ENCODE measurements around the gene MED15. TPM values are rescaled to one million over a fixed set of nuclear protein-coding genes. Genes with fewer than 3 reads are reported as not detected.

Gene MED15
- total RNA-seq, 1 donor from 2014 or later: 74.3 TPM

DNA sequence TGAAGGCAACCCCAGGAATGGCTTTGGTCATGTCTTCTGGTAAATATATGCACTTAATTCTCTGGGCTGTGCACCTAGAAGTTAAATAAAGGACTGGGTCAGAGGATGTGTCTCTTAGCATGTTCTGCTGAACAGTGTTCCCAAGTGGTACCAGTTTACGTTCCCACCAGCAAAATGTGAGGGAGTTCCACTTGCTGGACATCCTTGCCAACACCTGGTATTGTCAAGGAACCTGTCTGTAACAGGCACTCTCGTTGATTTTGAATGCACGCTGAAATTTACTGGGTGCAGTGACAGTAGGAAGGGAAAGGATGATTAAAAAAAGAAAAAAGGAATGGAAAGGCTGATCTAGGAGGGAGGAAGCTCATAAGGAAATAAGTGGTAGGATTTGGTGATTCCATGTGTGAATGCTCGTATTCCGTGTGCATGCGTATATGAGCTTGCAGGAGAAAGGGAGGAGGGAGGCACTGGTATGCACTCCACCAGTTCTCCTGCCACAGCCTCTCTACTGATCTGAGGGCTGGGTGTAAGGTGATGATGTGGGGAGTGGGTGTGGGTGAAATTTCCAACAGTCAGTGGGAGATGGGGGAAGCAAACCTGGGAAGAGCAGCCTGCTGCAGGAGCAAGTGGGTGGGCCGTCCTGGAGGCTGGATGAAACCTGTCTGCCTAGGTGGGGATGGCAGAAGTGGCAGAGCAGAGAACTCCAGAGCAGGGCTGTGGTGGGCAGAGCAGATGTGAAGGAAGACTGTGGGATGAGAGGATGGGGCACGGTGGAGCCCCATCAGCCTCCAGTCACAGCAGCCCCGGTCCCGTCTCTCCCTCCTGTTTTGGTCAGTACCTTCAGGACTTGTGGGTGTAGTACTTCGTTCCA, 15.0 kb downstream of the MED15 start:
- no peaks in the 10 kb centered on the region for H3K27me3 ChIP-seq (ENCODE audit: control insufficient read depth, insufficient read depth, low read length)
- H3K36me3 ChIP-seq (ENCODE audit: control insufficient read depth, insufficient read depth, low read length): peaks cover 1% of the 10 kb centered on the region
- no peak for DNase-seq (ENCODE audit: low read depth)
- H3K4me3 ChIP-seq (ENCODE audit: low read depth, low read length): no peak overlapping the region
- TF ChIP-seq CTCF (IDR thresholded peaks at IDR 0.05; ENCODE audit: insufficient read depth, low read length, poor library complexity, severe bottlenecking): no peak

- DNase-seq (ENCODE audit: low read depth): no peak
- H3K36me3 ChIP-seq (ENCODE audit: control insufficient read depth, insufficient read depth, low read length): peaks cover 3% of the 10 kb centered on the region
- no peaks in the 10 kb centered on the region for H3K27me3 ChIP-seq (ENCODE audit: control insufficient read depth, insufficient read depth, low read length)
- no peak for TF ChIP-seq CTCF (IDR thresholded peaks at IDR 0.05; ENCODE audit: insufficient read depth, low read length, poor library complexity, severe bottlenecking)
- no peak overlapping the region for H3K4me3 ChIP-seq (ENCODE audit: low read depth, low read length)
Observed at GRCh38 chr22:20523086-20523983, 15.9 kb downstream of the MED15 start.

GRCh38 chr22:20524004-20524481, 16.6 kb downstream of the MED15 start:
- peak; percentile 83 for DNase-seq (ENCODE audit: low read depth)
- TF ChIP-seq CTCF (IDR thresholded peaks at IDR 0.05; ENCODE audit: insufficient read depth, low read length, poor library complexity, severe bottlenecking): no peak
- Histone ChIP-seq H3K4me3 (ENCODE audit: low read depth, low read length) (no peak overlapping the region), H3K27me3 (ENCODE audit: control insufficient read depth, insufficient read depth, low read length) (no peaks in the 10 kb centered on the region), H3K36me3 (ENCODE audit: control insufficient read depth, insufficient read depth, low read length) (peaks cover 5% of the 10 kb centered on the region)

GRCh38 chr22:20525048-20525447, 17.6 kb downstream of the MED15 start:
- no peak for TF ChIP-seq CTCF (IDR thresholded peaks at IDR 0.05; ENCODE audit: insufficient read depth, low read length, poor library complexity, severe bottlenecking)
- peaks cover 5% of the 10 kb centered on the region for H3K36me3 ChIP-seq (ENCODE audit: control insufficient read depth, insufficient read depth, low read length)
- no peak for DNase-seq (ENCODE audit: low read depth)
- H3K4me3 ChIP-seq (ENCODE audit: low read depth, low read length): no peak overlapping the region
- H3K27me3 ChIP-seq (ENCODE audit: control insufficient read depth, insufficient read depth, low read length): no peaks in the 10 kb centered on the region

GRCh38 chr22:20526305-20526627, 18.9 kb downstream of the MED15 start:
- no peak for DNase-seq (ENCODE audit: low read depth)
- H3K27me3 ChIP-seq (ENCODE audit: control insufficient read depth, insufficient read depth, low read length): no peaks in the 10 kb centered on the region
- H3K4me3 ChIP-seq (ENCODE audit: low read depth, low read length): no peak overlapping the region
- no peak for TF ChIP-seq CTCF (IDR thresholded peaks at IDR 0.05; ENCODE audit: insufficient read depth, low read length, poor library complexity, severe bottlenecking)
- peaks cover 5% of the 10 kb centered on the region for H3K36me3 ChIP-seq (ENCODE audit: control insufficient read depth, insufficient read depth, low read length)
